ENCODE data around the gene PLS1. TPM values are rescaled to one million over a fixed set of nuclear protein-coding genes. Genes with fewer than 3 reads are reported as not detected.

The PLS1 gene
- total RNA-seq, 1 donor from 2014 or later, result 21.8 TPM

DNA sequence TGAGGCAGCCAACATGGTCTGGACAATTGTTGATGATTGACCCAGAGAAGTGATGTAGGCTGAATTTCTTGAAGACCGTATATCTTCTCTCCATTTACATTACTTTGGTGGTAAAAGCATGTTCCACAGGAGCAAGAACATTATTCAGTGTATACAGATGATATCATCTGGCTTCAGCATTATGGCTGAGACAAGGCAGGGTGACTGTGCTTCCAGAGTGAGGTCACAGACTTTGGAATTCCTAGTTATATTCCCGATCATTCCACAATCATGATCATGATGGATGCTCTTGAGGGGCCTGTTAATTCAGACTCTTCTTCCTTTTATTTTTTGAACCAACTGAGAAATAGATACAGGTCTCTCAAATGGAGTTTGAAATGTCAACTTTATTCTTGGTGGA, 19.0 kb downstream of the PLS1 start:
- DNase-seq (ENCODE audit: low read depth), result no peak
- Histone ChIP-seq H3K36me3 (ENCODE audit: control insufficient read depth, insufficient read depth, low read length) (no peaks in the 10 kb centered on the region), H3K27me3 (ENCODE audit: control insufficient read depth, insufficient read depth, low read length) (no peaks in the 10 kb centered on the region), H3K4me3 (ENCODE audit: low read depth, low read length) (no peak overlapping the region)
- TF ChIP-seq, protein P1, sequence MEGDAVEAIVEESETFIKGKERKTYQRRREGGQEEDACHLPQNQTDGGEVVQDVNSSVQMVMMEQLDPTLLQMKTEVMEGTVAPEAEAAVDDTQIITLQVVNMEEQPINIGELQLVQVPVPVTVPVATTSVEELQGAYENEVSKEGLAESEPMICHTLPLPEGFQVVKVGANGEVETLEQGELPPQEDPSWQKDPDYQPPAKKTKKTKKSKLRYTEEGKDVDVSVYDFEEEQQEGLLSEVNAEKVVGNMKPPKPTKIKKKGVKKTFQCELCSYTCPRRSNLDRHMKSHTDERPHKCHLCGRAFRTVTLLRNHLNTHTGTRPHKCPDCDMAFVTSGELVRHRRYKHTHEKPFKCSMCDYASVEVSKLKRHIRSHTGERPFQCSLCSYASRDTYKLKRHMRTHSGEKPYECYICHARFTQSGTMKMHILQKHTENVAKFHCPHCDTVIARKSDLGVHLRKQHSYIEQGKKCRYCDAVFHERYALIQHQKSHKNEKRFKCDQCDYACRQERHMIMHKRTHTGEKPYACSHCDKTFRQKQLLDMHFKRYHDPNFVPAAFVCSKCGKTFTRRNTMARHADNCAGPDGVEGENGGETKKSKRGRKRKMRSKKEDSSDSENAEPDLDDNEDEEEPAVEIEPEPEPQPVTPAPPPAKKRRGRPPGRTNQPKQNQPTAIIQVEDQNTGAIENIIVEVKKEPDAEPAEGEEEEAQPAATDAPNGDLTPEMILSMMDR (IDR thresholded peaks at IDR 0.05; ENCODE audit: insufficient read depth, low read length, poor library complexity, severe bottlenecking), result no peak

GRCh38 chr3:142618917-142619461, 22.8 kb downstream of the PLS1 start:
- TF ChIP-seq, protein P1 (IDR thresholded peaks at IDR 0.05; ENCODE audit: insufficient read depth, low read length, poor library complexity, severe bottlenecking), result no peak
- no peaks in the 10 kb centered on the region for H3K27me3 ChIP-seq (ENCODE audit: control insufficient read depth, insufficient read depth, low read length)
- no peak overlapping the region for H3K4me3 ChIP-seq (ENCODE audit: low read depth, low read length)
- H3K36me3 ChIP-seq (ENCODE audit: control insufficient read depth, insufficient read depth, low read length), result no peaks in the 10 kb centered on the region
- DNase-seq (ENCODE audit: low read depth), result no peak

GRCh38 chr3:142622405-142622804, 26.2 kb downstream of the PLS1 start:
- DNase-seq (ENCODE audit: low read depth), result no peak
- TF ChIP-seq, protein P1 (IDR thresholded peaks at IDR 0.05; ENCODE audit: insufficient read depth, low read length, poor library complexity, severe bottlenecking), result no peak
- no peaks in the 10 kb centered on the region for H3K36me3 ChIP-seq (ENCODE audit: control insufficient read depth, insufficient read depth, low read length)
- no peaks in the 10 kb centered on the region for H3K27me3 ChIP-seq (ENCODE audit: control insufficient read depth, insufficient read depth, low read length)
- no peak overlapping the region for H3K4me3 ChIP-seq (ENCODE audit: low read depth, low read length)

GRCh38 chr3:142623194-142623593, 27.0 kb downstream of the PLS1 start:
- H3K4me3 ChIP-seq (ENCODE audit: low read depth, low read length), result no peak overlapping the region
- H3K36me3 ChIP-seq (ENCODE audit: control insufficient read depth, insufficient read depth, low read length), result no peaks in the 10 kb centered on the region
- H3K27me3 ChIP-seq (ENCODE audit: control insufficient read depth, insufficient read depth, low read length), result no peaks in the 10 kb centered on the region
- TF ChIP-seq, protein P1 (IDR thresholded peaks at IDR 0.05; ENCODE audit: insufficient read depth, low read length, poor library complexity, severe bottlenecking), result no peak
- no peak for DNase-seq (ENCODE audit: low read depth)

DNA sequence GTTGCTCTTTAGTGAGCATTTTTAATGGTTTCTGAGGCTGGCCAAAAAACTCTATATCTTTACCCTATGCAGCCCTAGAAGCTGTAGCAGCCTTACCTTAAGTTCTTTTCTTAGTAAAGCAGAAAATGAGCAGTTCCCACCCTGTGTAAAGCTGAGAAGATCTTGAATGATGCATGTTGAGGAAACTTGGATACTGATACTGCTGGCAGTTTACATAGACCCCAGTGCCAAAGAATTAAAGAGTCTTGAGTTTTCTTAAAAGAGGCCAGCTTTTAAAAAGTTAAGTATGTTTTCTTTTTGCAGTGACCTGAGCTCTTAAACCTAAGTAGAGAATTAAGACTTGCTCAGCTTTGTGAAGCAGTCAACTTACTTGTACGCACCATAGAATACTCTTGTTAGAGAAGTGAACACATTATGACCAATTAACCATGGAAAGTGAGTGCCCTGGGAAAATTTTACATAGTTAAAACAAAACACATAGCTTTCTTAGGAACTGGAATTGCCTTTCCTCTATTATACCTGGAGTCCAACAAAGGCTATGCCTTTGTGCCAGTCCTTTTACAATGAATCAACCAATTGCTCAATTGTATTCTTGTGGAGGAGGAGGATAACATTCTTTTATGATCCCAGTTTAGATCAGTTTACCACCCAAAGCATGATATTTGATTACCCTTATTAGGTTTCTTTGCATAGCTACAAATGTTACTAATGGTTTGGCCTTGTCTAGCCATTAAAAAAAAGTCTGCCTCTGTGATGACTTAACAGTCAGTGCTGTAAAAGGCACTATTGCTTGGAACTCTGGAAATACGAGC, 28.4 kb downstream of the PLS1 start:
- no peak overlapping the region for H3K4me3 ChIP-seq (ENCODE audit: low read depth, low read length)
- DNase-seq (ENCODE audit: low read depth), result no peak
- TF ChIP-seq, protein P1 (IDR thresholded peaks at IDR 0.05; ENCODE audit: insufficient read depth, low read length, poor library complexity, severe bottlenecking), result no peak
- no peaks in the 10 kb centered on the region for H3K36me3 ChIP-seq (ENCODE audit: control insufficient read depth, insufficient read depth, low read length)
- H3K27me3 ChIP-seq (ENCODE audit: control insufficient read depth, insufficient read depth, low read length), result no peaks in the 10 kb centered on the region

DNA sequence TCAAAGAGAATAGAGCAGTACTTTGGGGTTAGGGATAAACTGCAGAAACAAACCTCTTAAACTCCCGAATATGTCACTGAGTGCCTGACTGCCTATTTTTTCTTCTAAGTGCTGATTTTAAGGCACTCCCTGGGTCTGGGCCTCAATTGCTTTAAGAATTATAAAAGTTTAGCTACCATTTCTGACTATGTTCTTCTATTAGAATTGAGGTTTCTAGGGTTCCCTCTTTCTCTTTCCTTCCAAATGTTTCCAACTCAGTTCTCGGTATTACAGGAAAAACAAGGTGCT, 28.9 kb downstream of the PLS1 start:
- Histone ChIP-seq H3K4me3 (ENCODE audit: low read depth, low read length) (no peak overlapping the region), H3K36me3 (ENCODE audit: control insufficient read depth, insufficient read depth, low read length) (no peaks in the 10 kb centered on the region), H3K27me3 (ENCODE audit: control insufficient read depth, insufficient read depth, low read length) (no peaks in the 10 kb centered on the region)
- TF ChIP-seq, protein P1 (IDR thresholded peaks at IDR 0.05; ENCODE audit: insufficient read depth, low read length, poor library complexity, severe bottlenecking), result no peak
- no peak for DNase-seq (ENCODE audit: low read depth)

Measured in kidney epithelial cell (primary cell).